HG02759 (cell line): ENCODE results near the gene CIRBP.
"Not testable (repeated sequence)": the region's sequence is repeated elsewhere in the genome, so short reads cannot be mapped to it uniquely, and the experiment has no call there.

Source experiments
- ATAC-seq: cut with Tn5 transposase; IDR thresholded peaks from one replicate; pipeline ENCODE4 v1.9.1; 2021; ENCODE audit warnings: mild to moderate bottlenecking, moderate library complexity; ENCODE audit not compliant: unreplicated experiment

Gene CIRBP

DNA sequence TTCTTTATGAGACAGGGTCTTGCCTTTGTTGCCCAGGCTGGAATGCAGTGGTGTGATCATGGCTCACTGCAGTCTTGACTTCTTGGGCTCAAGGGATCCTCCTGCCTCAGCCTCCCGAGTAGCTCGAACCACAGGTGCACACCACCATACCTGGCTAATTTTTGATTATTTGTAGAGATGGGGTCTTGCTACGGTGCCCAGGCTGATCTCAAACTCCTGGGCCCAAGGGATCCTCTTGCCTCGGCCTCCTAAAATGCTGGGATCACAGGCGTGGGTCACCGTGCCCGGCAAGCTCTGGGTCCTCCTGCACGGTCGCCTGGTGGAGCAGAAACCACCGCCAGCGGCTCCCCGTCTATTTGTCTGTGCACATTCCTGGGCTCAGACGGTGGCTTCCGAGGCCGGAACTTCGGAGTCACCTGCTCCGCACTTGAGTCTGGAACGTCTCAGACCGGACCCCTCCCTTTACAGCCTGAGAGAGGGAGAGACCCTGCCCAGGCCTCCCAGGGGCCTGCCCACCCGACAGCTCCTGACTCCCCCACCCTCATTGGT is 38.7 kb downstream of the CIRBP start:
- no peak for ATAC-seq

DNA sequence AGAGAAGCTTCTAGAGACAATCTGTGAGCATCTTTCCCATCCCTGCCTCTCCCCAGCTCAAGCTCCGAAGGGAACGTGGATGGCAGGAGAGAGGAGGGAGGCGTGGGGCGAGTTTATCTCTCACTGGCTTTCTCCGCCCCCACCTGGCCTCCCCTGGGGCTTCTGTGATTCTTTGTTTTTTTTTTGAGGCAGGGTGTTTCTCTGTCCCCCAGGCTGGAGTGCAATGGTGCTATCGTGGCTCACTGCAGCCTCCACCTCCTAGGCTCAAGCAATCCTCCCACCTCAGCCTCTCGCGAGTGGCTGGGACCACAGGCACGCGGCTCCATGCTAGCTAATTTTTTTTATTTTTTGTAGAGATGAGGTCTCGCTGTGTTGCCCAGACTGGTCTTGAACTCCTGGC is 39.6 kb downstream of the CIRBP start:
- no peak for ATAC-seq

GRCh38 chr19:1309977-1310852 is 41.1 kb downstream of the CIRBP start:
- ATAC-seq, result no peak

DNA sequence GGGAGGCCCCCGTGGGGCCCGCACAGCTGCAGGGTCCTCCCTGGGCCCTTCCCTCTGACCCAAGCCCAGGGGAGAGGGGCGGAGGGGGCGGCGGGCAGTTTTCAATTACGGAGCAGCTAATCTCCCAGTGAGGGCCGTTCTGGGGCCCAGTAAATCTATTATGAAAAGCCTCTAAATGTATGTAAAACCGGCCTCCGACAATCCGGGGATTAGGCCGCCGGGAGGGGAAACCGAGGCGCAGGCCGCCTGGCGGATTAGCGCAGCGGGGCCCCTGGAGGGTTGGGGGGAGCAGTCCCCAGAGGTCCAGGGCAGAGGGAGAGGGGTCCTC is 41.7 kb downstream of the CIRBP start:
- no peak for ATAC-seq

GRCh38 chr19:1311543-1312091 is 42.5 kb downstream of the CIRBP start:
- no peak for ATAC-seq

DNA sequence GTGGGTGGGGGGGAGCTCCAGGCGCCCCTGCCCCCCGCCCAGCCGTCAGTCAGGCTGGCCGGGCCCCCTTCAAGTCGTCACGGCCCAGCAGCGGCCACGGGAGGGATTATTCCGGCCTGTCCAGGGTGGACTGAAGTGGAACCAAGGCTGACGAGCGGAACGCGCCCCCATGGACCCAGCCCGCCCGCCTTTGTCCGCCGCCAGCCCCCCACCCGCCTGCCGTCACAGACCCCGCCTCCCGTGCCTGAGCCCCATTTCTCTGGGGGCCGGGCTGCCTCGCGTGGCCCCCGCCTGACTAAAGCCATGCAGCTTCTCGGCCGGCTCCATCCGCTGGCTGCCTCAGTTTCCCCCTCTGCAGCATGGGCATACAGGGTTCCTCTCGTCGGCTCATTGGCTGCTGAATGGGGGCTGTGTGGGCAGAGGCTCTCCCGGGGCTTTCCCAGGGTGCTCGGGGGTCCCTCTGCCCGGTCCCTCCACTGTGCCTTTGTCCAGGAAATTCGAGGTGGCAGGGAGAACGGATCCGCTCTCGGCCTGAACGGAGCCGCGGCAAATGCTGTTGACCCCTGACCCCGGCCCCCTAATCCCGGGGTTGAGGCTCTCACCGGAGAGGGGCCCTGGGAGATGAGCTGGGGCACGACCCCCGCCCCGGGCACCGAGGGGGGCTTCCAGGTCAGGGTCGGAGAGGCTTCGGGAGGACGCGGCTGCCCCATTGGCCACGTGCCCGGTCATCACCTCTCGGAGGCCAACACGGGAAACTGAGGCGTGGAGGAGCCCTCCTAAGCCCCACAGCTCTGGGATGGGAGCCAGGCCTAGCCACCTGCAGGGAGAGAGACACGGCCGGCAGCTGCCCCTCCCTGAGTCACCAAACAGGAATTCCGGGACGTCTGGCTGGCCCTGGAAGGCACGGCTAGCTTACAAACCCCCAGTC is 43.9 kb downstream of the CIRBP start:
- ATAC-seq, result no peak

GRCh38 chr19:1313695-1314613 is 44.8 kb downstream of the CIRBP start:
- ATAC-seq, result no peak

DNA sequence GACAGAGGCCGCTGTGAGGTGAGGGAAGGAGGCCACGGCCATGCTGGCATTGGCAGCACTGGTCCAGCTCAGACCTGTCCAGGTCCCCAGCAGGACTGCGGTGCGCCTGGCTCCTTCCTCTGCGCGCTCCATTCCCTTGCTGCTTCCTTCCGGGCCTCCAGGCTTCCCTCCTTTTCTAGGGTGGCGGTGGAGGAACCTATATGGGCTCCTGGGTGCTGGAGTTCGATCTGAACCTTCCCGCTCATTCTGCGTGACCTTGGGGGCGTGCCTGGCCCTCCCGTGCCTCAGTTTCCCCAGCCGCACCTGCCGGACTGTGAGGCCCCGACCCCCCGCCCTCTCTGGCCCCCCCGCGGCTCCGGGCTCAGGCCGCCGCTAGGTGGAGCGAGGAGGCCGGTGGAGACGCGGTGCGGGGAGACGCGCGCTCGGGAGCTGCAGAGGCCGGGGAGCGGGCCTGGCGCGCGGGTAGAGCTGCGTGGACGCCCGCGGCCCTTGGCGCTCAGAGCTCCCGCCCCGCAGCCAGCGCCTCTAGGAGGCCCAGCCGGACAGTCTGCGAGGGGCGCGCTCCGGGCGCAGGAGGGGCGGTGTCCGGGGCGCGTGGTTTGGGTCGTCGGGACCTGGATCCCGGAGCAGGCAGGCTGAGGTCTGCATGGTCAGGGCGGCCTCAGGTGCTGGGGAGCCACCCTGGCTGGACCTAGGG is 46.5 kb downstream of the CIRBP start:
- no peak for ATAC-seq

- no peak for ATAC-seq
These were observed 47.3 kb downstream of the CIRBP start for GRCh38 chr19:1316466-1316865.

DNA sequence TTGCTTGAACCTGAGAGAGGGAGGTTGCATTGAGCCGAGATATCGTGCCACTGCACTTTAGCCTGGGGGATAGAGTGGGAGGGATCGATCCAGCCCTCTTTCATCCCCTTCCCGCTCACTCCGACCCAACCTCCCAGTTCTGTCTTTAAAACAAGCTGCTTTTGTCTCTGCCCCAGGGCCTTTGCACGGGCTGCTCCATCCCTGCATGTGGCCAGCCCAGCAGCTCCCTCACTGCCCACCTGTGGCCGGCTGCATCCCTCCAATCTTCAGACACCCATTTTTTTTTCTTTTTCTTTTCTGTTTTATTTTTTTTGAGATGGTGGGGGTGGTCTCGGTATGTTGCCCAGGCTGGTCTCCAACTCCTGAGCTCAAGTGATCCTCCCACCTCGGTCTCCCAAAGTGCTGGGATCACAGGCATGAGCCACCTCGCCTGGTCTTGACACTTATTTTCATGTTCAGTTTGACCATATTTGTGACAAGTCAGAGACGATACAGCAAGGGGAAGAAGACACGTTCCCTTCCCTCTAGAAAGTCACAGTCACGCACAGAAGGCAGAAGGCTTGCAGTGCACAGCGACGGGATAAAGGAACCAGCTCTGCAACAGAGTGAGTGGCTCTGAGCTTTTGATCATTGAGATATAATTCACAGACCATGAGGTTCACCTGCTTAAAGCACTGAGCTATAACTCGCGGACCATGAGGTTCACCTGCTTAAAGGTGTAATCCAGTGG is 48.3 kb downstream of the CIRBP start:
- no peak for ATAC-seq

DNA sequence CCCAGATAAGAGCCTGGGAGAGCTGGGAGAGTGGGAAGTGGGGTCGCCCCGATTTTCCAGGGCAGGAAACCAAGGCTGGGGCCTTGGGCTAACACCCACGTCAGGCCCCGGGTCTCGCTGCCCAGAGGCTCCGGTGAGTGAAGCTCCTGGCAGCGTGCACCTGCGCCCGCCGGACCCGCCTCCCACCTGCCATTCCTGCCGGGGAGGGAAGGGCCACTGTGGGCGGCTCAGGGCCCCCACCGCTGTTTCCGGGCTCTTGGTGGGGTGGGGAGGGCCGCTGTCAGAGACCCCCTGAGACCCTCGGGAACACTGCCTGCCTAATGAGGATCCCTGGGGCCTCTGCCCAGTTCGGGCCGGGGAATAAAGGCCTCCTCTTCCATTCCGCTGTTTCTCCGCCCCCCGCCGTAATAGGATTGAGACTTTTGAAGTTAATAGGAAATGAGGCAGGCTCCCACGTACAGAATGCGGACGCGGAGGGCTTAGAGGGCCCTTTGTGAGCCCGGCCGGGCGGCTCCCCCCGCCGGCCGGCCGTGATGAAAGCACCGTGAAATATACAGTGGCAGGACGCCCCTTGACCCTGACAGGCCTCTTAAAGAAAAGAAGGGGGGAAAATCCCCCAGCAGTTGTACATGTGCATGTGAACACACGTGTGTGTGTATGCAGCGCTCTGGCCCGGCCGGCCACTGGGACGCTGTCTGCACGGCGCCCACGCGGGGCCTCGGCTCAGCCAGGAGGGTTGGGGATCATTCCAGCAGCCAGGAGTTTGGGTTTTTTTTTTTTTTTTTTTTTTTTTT is 49.7 kb downstream of the CIRBP start:
- no peak for ATAC-seq

GRCh38 chr19:1320282-1320650 is 51.1 kb downstream of the CIRBP start:
- ATAC-seq, result not testable (repeated sequence)

- no peak for ATAC-seq
These were observed 52.4 kb downstream of the CIRBP start for GRCh38 chr19:1321539-1321938.

DNA sequence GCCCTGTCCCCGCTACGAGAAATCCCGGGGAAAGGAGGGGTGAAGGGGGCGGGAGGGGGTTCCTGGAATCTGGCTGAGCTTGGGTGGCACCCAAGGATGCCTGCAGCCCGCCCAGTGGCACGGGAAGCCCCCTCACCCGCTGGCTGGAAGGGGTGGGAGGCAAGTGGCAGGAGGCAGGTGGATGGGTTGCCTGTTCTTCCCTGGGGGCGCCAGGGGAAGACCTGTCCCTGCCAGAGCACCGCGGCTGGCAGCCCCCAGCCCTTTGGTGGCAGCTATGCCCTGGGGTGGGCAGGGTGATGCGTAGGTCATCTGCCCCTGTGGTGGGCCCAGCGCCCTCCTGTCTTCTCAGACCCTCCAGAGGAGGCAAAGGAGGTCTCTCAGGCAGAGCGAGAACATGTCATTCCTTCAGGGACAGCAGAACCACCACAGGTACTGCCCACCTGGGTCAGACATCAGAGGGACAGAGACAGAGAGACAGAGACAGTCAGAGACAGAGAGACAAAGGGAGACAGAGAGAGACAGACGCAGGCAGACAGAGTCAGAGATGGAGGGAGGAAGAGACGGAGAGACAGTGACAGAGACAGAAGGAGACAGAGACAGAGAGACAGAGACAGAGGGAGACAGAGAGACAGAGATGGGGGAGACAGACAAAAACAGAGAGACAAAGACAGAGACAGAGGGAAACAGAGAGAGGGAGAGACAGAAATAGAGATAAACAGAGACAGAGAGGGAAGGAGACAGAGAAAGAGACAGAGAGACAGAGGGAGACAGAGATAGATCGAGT is 53.3 kb downstream of the CIRBP start:
- ATAC-seq, result no peak

GRCh38 chr19:1324249-1324805 is 55.2 kb downstream of the CIRBP start:
- ATAC-seq, result no peak
